Activated CD4-positive, alpha-beta memory T cell treated with anti-CD3 and anti-CD28 coated beads, Interleukin-2, amount 10 ng/mL, durations not matched to agents 7 days and 5 days (primary cell): ENCODE results near the gene PTPRS. TPM values are rescaled to one million over a fixed set of nuclear protein-coding genes. Genes with fewer than 3 reads are reported as not detected.
"Not testable (repeated sequence)": the region's sequence is repeated elsewhere in the genome, so short reads cannot be mapped to it uniquely, and the experiment has no call there.

Source experiments
- CTCF ChIA-PET: fragments of 350-600 bp; sonication (Branson Sonifier 250); formaldehyde crosslinking; loops from one replicate; lab custom pipeline; 2021; ENCODE audit warnings: antibody characterized with exemption, inconsistent platforms; lab: Charles Lee
- POLR2A ChIA-PET: fragments of 350-600 bp; sonication (Branson Sonifier 250); formaldehyde crosslinking; loops from one replicate; lab custom pipeline; 2021; ENCODE audit warnings: antibody characterized with exemption; lab: Charles Lee
- DNase-seq: peaks from one replicate; pipeline ENCODE4 v3.0.0-alpha.2; 2020
- H3K27ac Mint-ChIP-seq: one replicate; pipeline ENCODE4 v1.8.0; 2021; ENCODE audit warnings: mild to moderate bottlenecking, mixed read lengths
- H3K27me3 Mint-ChIP-seq: one replicate; pipeline ENCODE4 v1.8.0; 2021; ENCODE audit warnings: mixed read lengths
- H3K36me3 Mint-ChIP-seq: one replicate; pipeline ENCODE4 v1.8.0; 2021; ENCODE audit warnings: low read depth, mixed read lengths
- H3K4me1 Mint-ChIP-seq: one replicate; pipeline ENCODE4 v1.8.0; 2021; ENCODE audit warnings: mixed read lengths
- H3K4me3 Mint-ChIP-seq: one replicate; pipeline ENCODE4 v1.8.0; 2021; ENCODE audit warnings: mild to moderate bottlenecking, mixed read lengths
- H3K9me3 Mint-ChIP-seq: one replicate; pipeline ENCODE4 v1.8.0; 2021; ENCODE audit warnings: mixed read lengths
- total RNA-seq, 2 experiments: library from RNA; stranded (reverse); gene quantifications; one replicate each; pipeline ENCODE4 v1.2.3, GENCODE V29; 2021

The PTPRS gene
- total RNA-seq, 2 experiments from 2014 or later: not detected

GRCh38 chr19:5361839-5362238 is 21.2 kb upstream of the PTPRS start:
- H3K4me3 Mint-ChIP-seq, POLR2A ChIA-PET, H3K27ac Mint-ChIP-seq, H3K27me3 Mint-ChIP-seq, H3K36me3 Mint-ChIP-seq, DNase-seq, H3K4me1 Mint-ChIP-seq, CTCF ChIA-PET, H3K9me3 Mint-ChIP-seq: not testable (repeated sequence)

DNA sequence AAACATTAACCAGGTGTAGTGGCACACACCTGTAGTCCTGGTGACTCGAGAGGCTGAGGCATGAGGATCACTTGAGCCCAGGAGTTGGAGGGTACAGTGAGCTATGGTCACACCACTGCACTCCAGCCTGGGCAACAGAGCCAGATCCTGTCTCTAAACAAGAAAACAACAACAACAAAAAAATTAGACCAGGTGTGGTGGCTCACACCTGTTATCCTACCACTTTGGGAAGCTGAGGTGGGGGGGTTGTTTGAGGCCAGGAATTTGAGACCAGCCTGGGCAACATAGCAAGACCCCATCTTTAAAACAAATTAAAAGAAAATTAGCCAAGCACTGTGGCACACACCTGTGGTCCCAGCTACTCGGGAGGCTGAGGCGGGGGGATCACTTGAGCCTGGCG is 20.8 kb upstream of the PTPRS start:
- Mint-ChIP-seq H3K27me3 (no peaks in the 10 kb centered on the region), H3K9me3 (no peaks in the 10 kb centered on the region), H3K4me3 (no peak overlapping the region), H3K27ac (no peak overlapping the region), H3K4me1 (no peaks in the 10 kb centered on the region), H3K36me3 (no peaks in the 10 kb centered on the region)
- ChIA-PET POLR2A (no interaction called here), CTCF (no interaction called here)
- DNase-seq: no peak

GRCh38 chr19:5360003-5360780 is 19.6 kb upstream of the PTPRS start:
- Mint-ChIP-seq H3K36me3 (no peaks in the 10 kb centered on the region), H3K4me3 (no peak overlapping the region), H3K27ac (no peak overlapping the region), H3K4me1 (no peaks in the 10 kb centered on the region), H3K9me3 (no peaks in the 10 kb centered on the region), H3K27me3 (no peaks in the 10 kb centered on the region)
- no peak for DNase-seq
- ChIA-PET CTCF (no interaction called here), POLR2A (no interaction called here)

GRCh38 chr19:5358173-5358800 is 17.7 kb upstream of the PTPRS start:
- H3K36me3 Mint-ChIP-seq: no peaks in the 10 kb centered on the region
- CTCF ChIA-PET: no interaction called here
- no peaks in the 10 kb centered on the region for H3K4me1 Mint-ChIP-seq
- no peak for DNase-seq
- H3K27me3 Mint-ChIP-seq: no peaks in the 10 kb centered on the region
- POLR2A ChIA-PET: interaction anchor here (0.5 to 0.8 kb wide), 2 partner anchors 241 to 310 kb away, joined by 3 read pairs; no protein-coding TSS in a partner anchor
- no peak overlapping the region for H3K27ac Mint-ChIP-seq
- H3K4me3 Mint-ChIP-seq: no peak overlapping the region
- no peaks in the 10 kb centered on the region for H3K9me3 Mint-ChIP-seq

- no peak overlapping the region for H3K27ac Mint-ChIP-seq
- ChIA-PET POLR2A (interaction anchor here (0.8 kb wide), 1 partner anchor 242 kb away, joined by 3 read pairs; no protein-coding TSS in a partner anchor), CTCF (no interaction called here)
- H3K27me3 Mint-ChIP-seq: no peaks in the 10 kb centered on the region
- H3K36me3 Mint-ChIP-seq: no peaks in the 10 kb centered on the region
- DNase-seq: no peak
- H3K4me1 Mint-ChIP-seq: no peaks in the 10 kb centered on the region
- H3K9me3 Mint-ChIP-seq: no peaks in the 10 kb centered on the region
- H3K4me3 Mint-ChIP-seq: no peak overlapping the region
Observed at GRCh38 chr19:5357584-5357983, 17.0 kb upstream of the PTPRS start.

DNA sequence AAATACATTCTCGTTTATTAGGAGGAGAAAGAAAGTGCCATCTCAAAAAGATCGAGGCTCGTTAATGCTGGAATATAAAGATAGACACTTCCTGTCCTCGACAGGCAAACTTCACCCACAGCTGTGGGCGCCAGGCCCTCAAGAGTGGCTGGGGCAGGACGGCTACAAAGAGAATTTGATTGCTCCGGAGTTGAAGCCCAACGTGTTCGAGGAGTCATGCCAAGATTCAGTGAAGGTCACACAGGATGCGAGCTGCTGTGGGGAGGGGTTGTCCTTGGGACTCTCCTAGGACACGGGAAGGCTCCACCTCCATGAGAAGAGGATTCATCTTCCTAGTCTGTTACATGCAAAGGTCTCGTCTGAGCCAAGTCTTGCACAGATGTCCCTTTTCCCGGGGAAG is 16.3 kb upstream of the PTPRS start:
- H3K4me1 Mint-ChIP-seq: no peaks in the 10 kb centered on the region
- CTCF ChIA-PET: no interaction called here
- H3K27ac Mint-ChIP-seq: no peak overlapping the region
- POLR2A ChIA-PET: no interaction called here
- no peaks in the 10 kb centered on the region for H3K27me3 Mint-ChIP-seq
- no peak overlapping the region for H3K4me3 Mint-ChIP-seq
- DNase-seq: no peak
- H3K9me3 Mint-ChIP-seq: no peaks in the 10 kb centered on the region
- H3K36me3 Mint-ChIP-seq: no peaks in the 10 kb centered on the region

GRCh38 chr19:5356428-5356827 is 15.8 kb upstream of the PTPRS start:
- no peak overlapping the region for H3K4me3 Mint-ChIP-seq
- H3K27ac Mint-ChIP-seq: no peak overlapping the region
- ChIA-PET POLR2A (no interaction called here), CTCF (no interaction called here)
- no peaks in the 10 kb centered on the region for H3K9me3 Mint-ChIP-seq
- H3K36me3 Mint-ChIP-seq: no peaks in the 10 kb centered on the region
- H3K4me1 Mint-ChIP-seq: no peaks in the 10 kb centered on the region
- no peak for DNase-seq
- H3K27me3 Mint-ChIP-seq: no peaks in the 10 kb centered on the region

DNA sequence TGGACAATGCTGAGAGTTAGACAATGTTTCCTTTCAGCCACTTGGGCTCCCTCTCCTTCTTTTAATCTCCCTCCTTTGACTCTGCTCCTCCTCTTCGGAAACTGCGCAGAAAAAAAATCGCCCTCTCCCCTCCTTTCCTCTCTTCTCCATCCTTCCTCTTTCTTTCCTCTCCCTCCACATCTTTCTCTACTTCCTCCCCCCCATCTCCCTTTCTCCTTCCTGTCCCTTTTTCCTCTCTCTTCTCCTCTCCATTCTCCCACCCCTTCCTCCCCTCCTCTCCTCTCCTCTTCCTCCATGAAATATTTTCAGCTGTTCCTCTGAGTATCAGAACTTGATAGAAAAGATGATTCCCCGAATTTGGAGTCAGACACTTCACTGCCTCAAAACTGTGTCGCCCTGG is 15.1 kb upstream of the PTPRS start:
- no peaks in the 10 kb centered on the region for H3K36me3 Mint-ChIP-seq
- POLR2A ChIA-PET: no interaction called here
- no peak overlapping the region for H3K4me3 Mint-ChIP-seq
- no peaks in the 10 kb centered on the region for H3K9me3 Mint-ChIP-seq
- H3K27me3 Mint-ChIP-seq: no peaks in the 10 kb centered on the region
- no peak for DNase-seq
- H3K4me1 Mint-ChIP-seq: no peaks in the 10 kb centered on the region
- CTCF ChIA-PET: no interaction called here
- H3K27ac Mint-ChIP-seq: no peak overlapping the region

DNA sequence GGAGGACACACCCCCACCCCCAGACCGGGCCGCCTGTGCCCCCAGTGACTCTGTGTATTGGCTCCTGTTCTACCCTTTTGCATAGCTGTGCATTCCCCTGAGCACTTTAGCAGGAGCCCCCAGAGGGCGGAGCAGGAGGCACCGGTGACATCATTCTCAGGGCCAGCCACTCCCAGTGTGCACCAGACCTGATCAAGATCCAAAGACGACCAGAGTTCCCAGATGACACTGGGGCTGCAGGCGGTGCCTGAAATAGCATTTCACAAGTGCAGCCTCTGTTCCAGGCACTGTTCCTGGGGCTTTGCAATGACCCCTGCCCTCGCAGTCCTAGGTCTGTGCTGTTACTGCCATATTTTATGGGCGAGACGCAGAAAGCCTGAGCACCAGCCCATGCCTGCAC is 14.5 kb upstream of the PTPRS start:
- no peaks in the 10 kb centered on the region for H3K36me3 Mint-ChIP-seq
- CTCF ChIA-PET: no interaction called here

DNA sequence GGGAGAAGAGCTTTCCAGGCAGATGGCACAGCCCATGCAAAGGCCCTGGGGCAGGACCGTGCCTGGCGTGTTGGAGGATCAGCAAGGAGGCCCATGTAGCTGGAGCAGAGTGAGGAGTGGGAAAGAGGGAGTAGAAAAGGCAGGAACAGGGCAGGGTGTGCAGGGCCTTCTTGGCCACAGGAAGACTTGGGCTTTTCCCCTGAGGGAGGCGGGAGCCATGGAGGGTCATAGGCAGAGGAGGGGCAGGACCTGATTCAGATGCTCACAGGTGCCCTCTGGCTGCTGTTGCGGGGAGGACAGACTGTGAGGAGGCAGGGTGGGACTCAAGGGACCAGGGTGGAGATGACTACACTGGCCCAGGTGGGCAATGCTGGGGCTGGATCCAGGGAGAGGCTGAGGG is 13.8 kb upstream of the PTPRS start:
- ChIA-PET POLR2A (no interaction called here), CTCF (no interaction called here)
- DNase-seq: peak; percentile 17
- H3K27ac Mint-ChIP-seq: no peak overlapping the region
- H3K36me3 Mint-ChIP-seq: no peaks in the 10 kb centered on the region
- no peaks in the 10 kb centered on the region for H3K9me3 Mint-ChIP-seq
- no peaks in the 10 kb centered on the region for H3K4me1 Mint-ChIP-seq
- no peak overlapping the region for H3K4me3 Mint-ChIP-seq
- no peaks in the 10 kb centered on the region for H3K27me3 Mint-ChIP-seq

More for the DNA sequence above, 14.5 kb upstream of the PTPRS start:
- Mint-ChIP-seq H3K4me3 (no peak overlapping the region), H3K4me1 (no peaks in the 10 kb centered on the region), H3K27ac (no peak overlapping the region), H3K27me3 (no peaks in the 10 kb centered on the region), H3K9me3 (no peaks in the 10 kb centered on the region)
- POLR2A ChIA-PET: no interaction called here
- DNase-seq: no peak

DNA sequence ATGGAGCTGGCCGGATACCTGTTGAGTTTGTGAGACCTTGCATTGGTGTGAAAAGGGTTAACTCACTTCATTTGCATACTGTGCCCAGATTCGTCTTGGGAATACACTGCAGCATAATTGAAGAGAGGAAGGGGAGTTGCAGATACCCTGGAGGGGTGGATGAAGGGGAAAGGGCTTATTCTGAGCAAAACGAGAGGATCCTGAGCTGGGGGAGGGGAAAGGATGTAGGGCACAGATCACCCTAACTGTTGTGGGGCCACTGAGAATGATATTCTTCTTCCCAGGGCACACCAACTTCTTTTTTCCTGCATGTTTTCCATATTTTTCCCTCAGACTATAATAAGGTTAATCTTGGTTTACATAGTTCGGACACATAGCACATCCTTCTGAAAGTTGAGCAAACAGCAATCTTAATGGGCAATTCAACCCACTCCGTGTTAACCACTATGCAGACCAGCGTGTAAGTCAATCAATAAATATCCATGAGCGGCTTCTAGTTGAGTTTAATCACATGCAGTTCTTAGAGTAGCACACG is 11.7 kb upstream of the PTPRS start:
- ChIA-PET CTCF (no interaction called here), POLR2A (no interaction called here)
- H3K4me3 Mint-ChIP-seq: no peak overlapping the region
- no peaks in the 10 kb centered on the region for H3K36me3 Mint-ChIP-seq
- no peaks in the 10 kb centered on the region for H3K27me3 Mint-ChIP-seq
- H3K27ac Mint-ChIP-seq: no peak overlapping the region
- H3K4me1 Mint-ChIP-seq: no peaks in the 10 kb centered on the region
- DNase-seq: no peak
- no peaks in the 10 kb centered on the region for H3K9me3 Mint-ChIP-seq

- no peaks in the 10 kb centered on the region for H3K9me3 Mint-ChIP-seq
- POLR2A ChIA-PET: no interaction called here
- peaks cover 1% of the 10 kb centered on the region for H3K27me3 Mint-ChIP-seq
- H3K27ac Mint-ChIP-seq: no peak overlapping the region
- no peak for DNase-seq
- H3K4me3 Mint-ChIP-seq: no peak overlapping the region
- H3K4me1 Mint-ChIP-seq: no peaks in the 10 kb centered on the region
- no peaks in the 10 kb centered on the region for H3K36me3 Mint-ChIP-seq
- CTCF ChIA-PET: interaction anchor here (0.6 kb wide), 1 partner anchor 358 kb away, joined by 4 read pairs; no protein-coding TSS in a partner anchor
Observed at GRCh38 chr19:5351731-5352228, 11.2 kb upstream of the PTPRS start.

DNA sequence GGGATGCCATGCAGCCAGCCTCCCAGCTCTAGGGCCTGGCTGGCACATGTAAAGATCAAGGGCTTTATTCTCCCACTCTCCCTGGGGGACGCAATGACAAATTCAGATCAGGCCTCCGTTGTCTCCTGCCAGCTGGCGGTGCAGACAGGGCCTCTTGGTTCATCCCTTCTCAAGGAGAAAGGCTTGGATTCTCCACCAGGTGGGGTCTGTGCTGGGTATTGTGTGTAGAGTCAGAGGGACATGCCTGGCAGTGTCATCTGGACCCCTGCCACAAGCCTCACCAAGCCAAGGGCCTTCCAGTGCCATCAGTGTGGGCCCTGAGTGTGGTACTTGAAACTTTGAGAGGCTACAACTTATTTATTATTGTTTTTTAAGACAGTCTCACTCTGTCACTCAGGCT is 8.4 kb upstream of the PTPRS start:
- peaks cover 9% of the 10 kb centered on the region for H3K27me3 Mint-ChIP-seq
- POLR2A ChIA-PET: no interaction called here
- H3K36me3 Mint-ChIP-seq: no peaks in the 10 kb centered on the region
- no peaks in the 10 kb centered on the region for H3K9me3 Mint-ChIP-seq
- CTCF ChIA-PET: interaction anchor here (1.0 kb wide), 1 partner anchor 186 kb away, joined by 3 read pairs; no protein-coding TSS in a partner anchor
- no peak overlapping the region for H3K4me3 Mint-ChIP-seq
- no peak overlapping the region for H3K27ac Mint-ChIP-seq
- DNase-seq: no peak
- peaks cover 2% of the 10 kb centered on the region for H3K4me1 Mint-ChIP-seq
